HT1080 (cell line): ENCODE measurements around the gene GALNT3. TPM values are rescaled to one million over a fixed set of nuclear protein-coding genes. Genes with fewer than 3 reads are reported as not detected.

Experiments
- DNase-seq: peaks from one replicate; pipeline ENCODE4 v3.0.0-alpha.2; 2015; ENCODE audit warnings: low read depth
- total RNA-seq: library from RNA; depleted of rRNA; stranded (reverse); fragments of >200 nt; shearing (Covaris generic); gene quantifications from 2 replicates; pipeline ENCODE4 v1.2.3, GENCODE V29; 2014; rRNA removed

The GALNT3 gene
- total RNA-seq, 1 experiment from 2014 or later: 0.50 TPM

DNA sequence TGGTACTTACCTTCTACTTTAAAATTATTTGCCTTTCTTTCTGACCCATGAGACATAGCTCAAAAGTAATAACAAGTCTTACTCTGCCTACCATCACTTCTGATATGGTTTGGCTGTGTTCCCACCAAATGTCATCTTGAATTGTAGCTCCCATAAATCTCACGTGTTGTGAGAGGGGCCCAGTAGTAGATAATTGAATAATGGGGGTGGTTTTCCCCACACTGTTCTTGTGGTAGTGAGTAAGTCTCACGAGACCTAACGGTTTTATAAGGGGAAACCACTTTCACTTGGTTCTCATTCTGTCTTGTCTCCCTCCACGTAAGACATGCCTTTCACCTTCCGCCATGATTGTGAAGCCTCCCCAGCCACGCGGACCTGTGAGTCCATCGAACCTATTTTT, 47.5 kb downstream of the GALNT3 start:
- no peak for DNase-seq

- DNase-seq: no peak
These were observed 48.1 kb downstream of the GALNT3 start for GRCh38 chr2:165745916-165746315.

DNA sequence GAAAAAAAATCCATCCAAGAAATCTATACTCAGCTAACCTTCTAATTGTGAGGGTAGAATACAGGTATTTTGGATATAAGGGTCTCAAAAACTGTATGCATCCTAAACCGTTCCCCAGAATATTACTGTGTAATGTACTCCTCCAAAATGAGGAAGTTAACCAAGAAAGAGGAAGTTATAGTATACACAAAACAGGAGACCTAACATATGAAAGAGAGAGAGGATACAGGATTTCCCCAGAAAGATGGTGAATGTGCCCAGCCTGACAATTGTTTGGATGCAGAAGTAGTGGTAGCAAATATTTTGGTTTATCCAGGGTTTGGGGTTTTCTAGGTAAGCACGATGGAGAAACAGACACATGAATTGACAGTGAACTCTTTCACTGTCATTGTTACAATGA, 50.6 kb downstream of the GALNT3 start:
- no peak for DNase-seq

DNA sequence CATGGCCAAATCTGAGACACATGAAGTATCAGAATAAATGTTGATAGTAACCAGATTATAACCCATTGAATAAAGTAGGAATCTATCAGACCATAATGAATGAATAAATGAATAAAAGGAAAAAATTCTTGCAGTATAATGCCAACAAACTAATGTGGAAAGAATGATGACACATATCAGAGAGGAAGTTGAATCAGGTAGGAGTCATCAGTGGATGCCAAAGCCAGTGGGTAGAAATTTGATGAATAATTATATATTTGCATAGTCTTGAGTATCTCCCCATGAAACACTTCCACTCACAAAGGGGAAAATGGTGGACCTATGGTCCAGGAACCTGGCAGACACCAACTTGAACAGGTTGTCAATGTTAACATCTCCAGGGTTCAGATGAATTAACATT, 68.6 kb downstream of the GALNT3 start:
- peak; percentile 84 for DNase-seq

- peak; percentile 73 for DNase-seq
These were observed 73.5 kb downstream of the GALNT3 start for GRCh38 chr2:165720511-165720910.

GRCh38 chr2:165718610-165719210, 75.3 kb downstream of the GALNT3 start:
- DNase-seq: no peak

- DNase-seq: no peak
These were observed 78.0 kb downstream of the GALNT3 start for GRCh38 chr2:165716091-165716490.

GRCh38 chr2:165706960-165707487, 87.0 kb downstream of the GALNT3 start:
- no peak for DNase-seq

GRCh38 chr2:165701147-165701546, 92.9 kb downstream of the GALNT3 start:
- DNase-seq: no peak

- DNase-seq: no peak
These were observed 93.5 kb downstream of the GALNT3 start for GRCh38 chr2:165700531-165700930.

- DNase-seq: no peak
These were observed 94.1 kb downstream of the GALNT3 start for GRCh38 chr2:165699946-165700345.

DNA sequence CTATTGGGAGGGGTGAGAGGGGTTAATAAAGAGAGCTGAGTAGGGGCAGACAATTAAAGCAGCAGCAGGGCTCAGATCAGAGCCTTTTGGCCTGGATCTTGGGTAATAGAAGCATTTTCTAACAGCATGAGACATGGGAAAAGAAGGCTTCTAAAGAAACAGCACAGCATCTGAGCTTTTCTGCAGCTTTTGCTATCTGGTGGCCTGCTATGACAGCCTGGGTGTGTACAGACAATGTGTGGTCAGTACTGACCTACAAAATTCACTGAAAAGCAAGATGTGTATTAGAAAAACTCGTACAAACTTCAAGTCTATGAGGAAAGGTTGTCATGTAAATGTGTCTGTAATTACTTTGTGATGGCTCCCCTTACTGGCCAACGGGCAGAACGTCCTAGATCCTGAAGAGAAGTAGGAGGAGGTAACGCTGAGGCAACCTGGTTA, 95.6 kb downstream of the GALNT3 start:
- peak; percentile 41 for DNase-seq

DNA sequence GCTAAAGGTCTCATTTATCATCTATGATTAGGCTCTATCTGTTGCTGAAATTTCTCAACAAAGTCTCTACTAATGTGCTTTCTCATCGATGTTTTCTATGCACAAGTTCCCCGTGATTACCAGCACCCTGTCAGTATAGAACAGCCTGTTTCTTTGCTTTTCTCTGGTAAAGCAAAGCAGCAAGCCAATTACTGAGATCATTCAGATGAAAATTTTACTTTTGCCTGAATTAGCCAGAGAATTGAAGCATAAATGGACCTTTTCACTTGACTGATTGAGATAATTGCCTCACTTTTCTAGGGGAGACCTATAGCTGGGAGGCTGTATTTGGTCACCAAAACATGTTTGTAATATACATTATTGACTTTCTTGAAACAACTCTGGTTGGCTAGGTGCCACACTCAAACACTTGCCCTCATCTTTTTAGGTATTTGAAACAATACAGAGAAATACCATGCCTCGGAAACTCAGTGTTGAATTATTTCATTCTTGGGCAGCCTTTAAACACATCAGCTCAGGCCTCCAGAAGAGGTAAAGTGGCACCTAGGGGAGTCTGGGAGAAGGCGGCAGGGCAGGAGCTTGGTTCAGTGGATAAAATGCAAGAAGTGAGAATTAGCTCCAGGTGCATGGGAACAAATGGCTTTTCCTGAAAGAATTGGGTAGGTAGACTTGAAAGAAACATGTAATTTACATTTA, 96.2 kb downstream of the GALNT3 start:
- DNase-seq: no peak

Other genes starting within 250 kb of the GALNT3 start
- 17.7 and 20.2 TPM in 2 replicates for gene TTC21B, start 159.5 kb upstream of the GALNT3 start, total RNA-seq